ENCODE measurements around the gene TMEM91. TPM values are rescaled to one million over a fixed set of nuclear protein-coding genes. Genes with fewer than 3 reads are reported as not detected.

The TMEM91 gene
- total and polyA plus RNA-seq, 2 of the 4 experiments (the other 2 are of a cell fraction), result 1.4 to 4.8 TPM

DNA sequence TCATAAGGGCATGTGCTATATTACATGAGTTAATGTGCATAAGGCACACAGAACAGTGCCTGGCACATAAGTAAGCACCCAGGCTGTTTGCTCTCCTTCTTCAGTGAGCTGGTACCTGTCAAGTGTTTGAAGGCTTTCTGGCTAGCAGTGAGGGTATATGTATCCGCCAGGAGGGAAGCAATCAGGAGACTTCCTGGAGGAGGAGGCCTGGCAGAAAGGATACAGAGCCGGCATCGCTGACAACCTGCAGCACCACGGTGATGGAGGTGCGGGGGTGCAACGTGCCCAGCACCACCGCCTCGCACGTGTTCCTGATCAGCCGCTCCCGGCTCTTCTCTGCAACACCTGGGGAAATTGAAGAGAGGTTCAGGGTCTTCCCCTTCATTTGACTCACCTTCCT lies 15.3 kb downstream of the TMEM91 start:
- no peaks in the 10 kb centered on the region for H3K9me1 ChIP-seq (ENCODE audit: insufficient read depth, low read length)
- no peak overlapping the region for H3K14ac ChIP-seq (replicated peaks; ENCODE audit: low read depth, low read length)
- H2AK9ac ChIP-seq (replicated peaks; ENCODE audit: low read depth, low read length, poor library complexity), result peak overlapping the region; percentile 34
- dilution Hi-C loops (cut with HindIII; ENCODE audit: low sequenced_read_pairs, unreplicated experiment), result no loop called here
- no peak overlapping the region for H3K56ac ChIP-seq (ENCODE audit: extremely low read depth, insufficient read depth, low read length)
- no peak overlapping the region for H3K4me2 ChIP-seq (ENCODE audit: low read depth, low read length)
- H2BK15ac ChIP-seq (ENCODE audit: low read depth, low read length), result no peak overlapping the region
- TF ChIP-seq USF2 (IDR thresholded peaks at IDR 0.05; ENCODE audit: low read depth, low read length) (no peak), MAFK (IDR thresholded peaks at IDR 0.05; ENCODE audit: low read depth, low read length) (no peak), CEBPB (IDR thresholded peaks at IDR 0.05; ENCODE audit: low read depth, low read length) (no peak), RCOR1 (IDR thresholded peaks at IDR 0.05; ENCODE audit: insufficient replicate concordance, low read length) (no peak), FOS (IDR thresholded peaks at IDR 0.05; ENCODE audit: low read depth, low read length) (no peak), MAZ (IDR thresholded peaks at IDR 0.05; ENCODE audit: borderline replicate concordance, low read depth, low read length) (no peak), MXI1 (IDR thresholded peaks at IDR 0.05; ENCODE audit: borderline replicate concordance, low read depth, low read length) (no peak), RFX5 (IDR thresholded peaks at IDR 0.05; ENCODE audit: low read depth, low read length) (no peak)
- TF ChIP-seq, protein P1, sequence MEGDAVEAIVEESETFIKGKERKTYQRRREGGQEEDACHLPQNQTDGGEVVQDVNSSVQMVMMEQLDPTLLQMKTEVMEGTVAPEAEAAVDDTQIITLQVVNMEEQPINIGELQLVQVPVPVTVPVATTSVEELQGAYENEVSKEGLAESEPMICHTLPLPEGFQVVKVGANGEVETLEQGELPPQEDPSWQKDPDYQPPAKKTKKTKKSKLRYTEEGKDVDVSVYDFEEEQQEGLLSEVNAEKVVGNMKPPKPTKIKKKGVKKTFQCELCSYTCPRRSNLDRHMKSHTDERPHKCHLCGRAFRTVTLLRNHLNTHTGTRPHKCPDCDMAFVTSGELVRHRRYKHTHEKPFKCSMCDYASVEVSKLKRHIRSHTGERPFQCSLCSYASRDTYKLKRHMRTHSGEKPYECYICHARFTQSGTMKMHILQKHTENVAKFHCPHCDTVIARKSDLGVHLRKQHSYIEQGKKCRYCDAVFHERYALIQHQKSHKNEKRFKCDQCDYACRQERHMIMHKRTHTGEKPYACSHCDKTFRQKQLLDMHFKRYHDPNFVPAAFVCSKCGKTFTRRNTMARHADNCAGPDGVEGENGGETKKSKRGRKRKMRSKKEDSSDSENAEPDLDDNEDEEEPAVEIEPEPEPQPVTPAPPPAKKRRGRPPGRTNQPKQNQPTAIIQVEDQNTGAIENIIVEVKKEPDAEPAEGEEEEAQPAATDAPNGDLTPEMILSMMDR (conservative IDR thresholded peaks at IDR 0.05; ENCODE audit: low read depth, low read length), result no peak
- H2AK5ac ChIP-seq (ENCODE audit: low read depth, low read length), result no peak overlapping the region
- peaks cover 23% of the 10 kb centered on the region for H3K36me3 ChIP-seq (ENCODE audit: control insufficient read depth, insufficient read depth, low read length)
- H4K91ac ChIP-seq (ENCODE audit: insufficient read depth, low read depth, low read length), result no peak overlapping the region
- ATAC-seq (ENCODE audit: low read depth) (no peak), DNase-seq (no peak)
- no peak overlapping the region for H4K5ac ChIP-seq (ENCODE audit: low read depth, low read length)
- no peaks in the 10 kb centered on the region for H4K20me1 ChIP-seq (ENCODE audit: insufficient read depth, low read length)
- H2BK120ac ChIP-seq (ENCODE audit: low read depth, low read length), result no peak overlapping the region
- no peaks in the 10 kb centered on the region for H3K4me1 ChIP-seq (ENCODE audit: control insufficient read depth, insufficient read depth, low read length)
- in situ Hi-C loops (cut with MboI; ENCODE audit: low sequenced_read_pairs), result no loop called here
- peaks cover 0 to 3% of the 10 kb centered on the region in 2 experiments; a peak in 1 of 4 replicates for H3K79me1 ChIP-seq (ENCODE audit: low read depth in 1 of 2, low read length in 2 of 2)
- ChIA-PET CTCF (no interaction called here), POLR2A (ENCODE audit: unreplicated experiment) (no interaction called here)
- H4K8ac ChIP-seq (ENCODE audit: low read depth in 2 of 2, low read length in 2 of 2), result no peak overlapping the region
- H3K27me3 ChIP-seq (ENCODE audit: control insufficient read depth, insufficient read depth, low read length), result no peaks in the 10 kb centered on the region
- no peak overlapping the region for H3K4ac ChIP-seq (ENCODE audit: low read depth, low read length)
- intact Hi-C loops (cut with micrococcal nuclease), result no loop called here
- WGBS, 2 experiments (ENCODE audit: extremely low coverage in 2 of 2, insufficient read length in 1 of 2), result no CpG with 5 or more reads among the region's 11 CpGs
- no peak overlapping the region for H3K9ac ChIP-seq (ENCODE audit: low read depth, low read length)
- H3K27ac ChIP-seq (ENCODE audit: insufficient read depth, low read length), result no peak overlapping the region
- no peaks in the 10 kb centered on the region for H3K9me3 ChIP-seq (ENCODE audit: control insufficient read depth, insufficient read depth, low read length)
- H2AFZ ChIP-seq (replicated peaks; ENCODE audit: low read length, poor library complexity), result no peak overlapping the region
- no peak overlapping the region for H2BK20ac ChIP-seq (ENCODE audit: low read depth, low read length)
- no TSS peak for BruUV-seq (replicated peaks)
- no peak overlapping the region for H3K23ac ChIP-seq (ENCODE audit: low read depth, low read length)
- H2BK5ac ChIP-seq (ENCODE audit: low read depth, low read length, poor library complexity, severe bottlenecking), result no peak overlapping the region
- H3K18ac ChIP-seq (ENCODE audit: low read depth, low read length), result no peak overlapping the region
- H3K4me3 ChIP-seq (ENCODE audit: insufficient read depth, low read depth, low read length), result no peak overlapping the region
